ENCODE data around the gene ECHDC3. TPM values are rescaled to one million over a fixed set of nuclear protein-coding genes. Genes with fewer than 3 reads are reported as not detected.

Gene ECHDC3
- total and polyA plus RNA-seq, 5 donors from 2014 or later = 0.10 to 1.1 (median 0.47) TPM

GRCh38 chr10:11712744-11713143 is 29.4 kb upstream of the ECHDC3 start:
- peaks cover 8% of the 10 kb centered on the region for H3K4me1 ChIP-seq (ENCODE audit: control insufficient read depth, insufficient read depth, low read length, poor library complexity, severe bottlenecking)
- H3K27ac Mint-ChIP-seq = no peak overlapping the region

DNA sequence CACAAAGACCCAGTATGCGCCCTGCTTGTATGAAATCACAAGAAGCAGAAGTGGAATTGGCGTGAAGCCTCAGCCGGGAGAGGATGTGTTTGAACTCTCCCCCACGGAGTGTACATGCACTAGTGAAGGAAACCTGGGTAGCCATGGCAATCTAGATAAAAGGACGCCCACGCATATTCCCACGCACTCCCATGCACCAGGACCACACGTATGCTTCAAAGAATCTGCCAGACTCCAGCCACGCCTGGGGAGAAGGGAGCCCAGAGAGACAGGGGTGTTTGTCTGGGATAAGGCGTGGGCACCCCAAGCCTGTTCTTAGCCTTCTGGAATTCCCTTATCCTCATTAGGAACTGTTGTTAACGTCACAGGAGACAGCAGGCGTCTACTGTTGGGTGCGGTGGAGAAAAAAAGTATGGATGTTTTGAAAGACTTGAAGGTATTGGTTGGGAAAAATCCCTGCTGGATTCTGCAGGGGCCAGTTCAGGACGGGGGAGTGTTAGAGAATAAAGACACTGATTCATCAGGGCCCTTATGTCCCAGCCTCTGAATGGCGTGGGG is 28.9 kb upstream of the ECHDC3 start:
- no peak overlapping the region for H3K4me3 Mint-ChIP-seq
- peaks cover 65% of the 10 kb centered on the region for H3K27me3 Mint-ChIP-seq
- peaks cover 3% of the 10 kb centered on the region for H3K27me3 ChIP-seq (ENCODE audit: control insufficient read depth, insufficient read depth, low read length)

More at GRCh38 chr10:11712744-11713143, 29.4 kb upstream of the ECHDC3 start:
- Mint-ChIP-seq H3K9me3 (peaks cover 0 to 7% (median 2%) of the 10 kb centered on the region in 7 donors), H3K4me3 (no peak overlapping the region), H3K4me1 (peaks cover 0 to 23% (median 8%) of the 10 kb centered on the region in 4 donors), H3K36me3 (no peaks in the 10 kb centered on the region), H3K27me3 (peaks cover 66% of the 10 kb centered on the region)
- no peaks in the 10 kb centered on the region for H3K36me3 ChIP-seq (ENCODE audit: control insufficient read depth, insufficient read depth, low read length)
- no peak overlapping the region for H3K27ac ChIP-seq (ENCODE audit: insufficient read depth, low read length, poor library complexity, severe bottlenecking)
- no peak overlapping the region for H3K4me3 ChIP-seq (ENCODE audit: low read depth, low read length)
- no peaks in the 10 kb centered on the region for H3K9me3 ChIP-seq (ENCODE audit: control insufficient read depth in 2 of 2, low read length in 2 of 2)
- DNase-seq = no peak
- H3K27me3 ChIP-seq (ENCODE audit: control insufficient read depth, insufficient read depth, low read length) = peaks cover 3% of the 10 kb centered on the region
- ATAC-seq (ENCODE audit: low read depth in 2 of 2) = no peak

GRCh38 chr10:11713963-11714362 is 28.2 kb upstream of the ECHDC3 start:
- Histone ChIP-seq H3K36me3 (ENCODE audit: control insufficient read depth, insufficient read depth, low read length) (no peaks in the 10 kb centered on the region), H3K4me3 (ENCODE audit: low read depth, low read length) (no peak overlapping the region), H3K27me3 (ENCODE audit: control insufficient read depth, insufficient read depth, low read length) (peaks cover 3% of the 10 kb centered on the region), H3K4me1 (ENCODE audit: control insufficient read depth, insufficient read depth, low read length, poor library complexity, severe bottlenecking) (peaks cover 8% of the 10 kb centered on the region), H3K27ac (ENCODE audit: insufficient read depth, low read length, poor library complexity, severe bottlenecking) (no peak overlapping the region), H3K9me3 (ENCODE audit: control insufficient read depth in 2 of 2, low read length in 2 of 2) (no peaks in the 10 kb centered on the region)
- Mint-ChIP-seq H3K36me3 (no peaks in the 10 kb centered on the region), H3K4me1 (peaks cover 0 to 23% (median 9%) of the 10 kb centered on the region in 4 donors), H3K27me3 (peaks cover 62% of the 10 kb centered on the region), H3K4me3 (no peak overlapping the region), H3K9me3 (peaks cover 0 to 8% (median 2%) of the 10 kb centered on the region in 7 donors), H3K27ac (peak overlapping the region in 1 of 3 donors; percentile 82)
- ATAC-seq (ENCODE audit: low read depth in 2 of 2) = no peak
- DNase-seq = no peak

More for the DNA sequence above, 28.9 kb upstream of the ECHDC3 start:
- no peak overlapping the region for H3K27ac Mint-ChIP-seq
- Histone ChIP-seq H3K9me3 (ENCODE audit: control insufficient read depth in 2 of 2, low read length in 2 of 2) (no peaks in the 10 kb centered on the region), H3K4me3 (ENCODE audit: low read depth, low read length) (no peak overlapping the region), H3K27ac (ENCODE audit: insufficient read depth, low read length, poor library complexity, severe bottlenecking) (no peak overlapping the region), H3K4me1 (ENCODE audit: control insufficient read depth, insufficient read depth, low read length, poor library complexity, severe bottlenecking) (peaks cover 8% of the 10 kb centered on the region), H3K36me3 (ENCODE audit: control insufficient read depth, insufficient read depth, low read length) (no peaks in the 10 kb centered on the region)
- no peaks in the 10 kb centered on the region for H3K36me3 Mint-ChIP-seq
- H3K4me1 Mint-ChIP-seq = peaks cover 0 to 23% (median 9%) of the 10 kb centered on the region in 4 donors
- peaks cover 0 to 7% (median 2%) of the 10 kb centered on the region in 7 donors for H3K9me3 Mint-ChIP-seq
- no peak for ATAC-seq (ENCODE audit: low read depth in 2 of 2)
- no peak for DNase-seq

- Histone ChIP-seq H3K27ac (ENCODE audit: insufficient read depth, low read length, poor library complexity, severe bottlenecking) (no peak overlapping the region), H3K36me3 (ENCODE audit: control insufficient read depth, insufficient read depth, low read length) (no peaks in the 10 kb centered on the region), H3K4me1 (ENCODE audit: control insufficient read depth, insufficient read depth, low read length, poor library complexity, severe bottlenecking) (peaks cover 8% of the 10 kb centered on the region), H3K27me3 (ENCODE audit: control insufficient read depth, insufficient read depth, low read length) (peaks cover 3% of the 10 kb centered on the region), H3K9me3 (ENCODE audit: control insufficient read depth in 2 of 2, low read length in 2 of 2) (no peaks in the 10 kb centered on the region), H3K4me3 (ENCODE audit: low read depth, low read length) (no peak overlapping the region)
- peaks cover 55% of the 10 kb centered on the region for H3K27me3 Mint-ChIP-seq
- peaks cover 0 to 8% (median 2%) of the 10 kb centered on the region in 7 donors for H3K9me3 Mint-ChIP-seq
- no peaks in the 10 kb centered on the region for H3K36me3 Mint-ChIP-seq
- peaks cover 0 to 23% (median 9%) of the 10 kb centered on the region in 4 donors for H3K4me1 Mint-ChIP-seq
- DNase-seq = no peak
- no peak overlapping the region for H3K4me3 Mint-ChIP-seq
- no peak for ATAC-seq (ENCODE audit: low read depth in 2 of 2)
- H3K27ac Mint-ChIP-seq = no peak overlapping the region
These were observed 27.3 kb upstream of the ECHDC3 start for GRCh38 chr10:11714750-11715365.

- Histone ChIP-seq H3K36me3 (ENCODE audit: control insufficient read depth, insufficient read depth, low read length) (no peaks in the 10 kb centered on the region), H3K27me3 (ENCODE audit: control insufficient read depth, insufficient read depth, low read length) (peaks cover 5% of the 10 kb centered on the region), H3K9me3 (ENCODE audit: control insufficient read depth in 2 of 2, low read length in 2 of 2) (no peaks in the 10 kb centered on the region), H3K4me1 (ENCODE audit: control insufficient read depth, insufficient read depth, low read length, poor library complexity, severe bottlenecking) (peaks cover under 1% of the 10 kb centered on the region), H3K27ac (ENCODE audit: insufficient read depth, low read length, poor library complexity, severe bottlenecking) (no peak overlapping the region), H3K4me3 (ENCODE audit: low read depth, low read length) (no peak overlapping the region)
- peaks cover 0 to 8% (median 0%) of the 10 kb centered on the region in 7 donors for H3K9me3 Mint-ChIP-seq
- DNase-seq = no peak
- peaks cover 51% of the 10 kb centered on the region for H3K27me3 Mint-ChIP-seq
- no peak overlapping the region for H3K4me3 Mint-ChIP-seq
- ATAC-seq (ENCODE audit: low read depth in 2 of 2) = no peak
- H3K36me3 Mint-ChIP-seq = no peaks in the 10 kb centered on the region
- H3K4me1 Mint-ChIP-seq = peaks cover 0 to 13% (median 2%) of the 10 kb centered on the region in 4 donors
- H3K27ac Mint-ChIP-seq = no peak overlapping the region
These were observed 26.2 kb upstream of the ECHDC3 start for GRCh38 chr10:11715815-11716494.

GRCh38 chr10:11716686-11717085 is 25.5 kb upstream of the ECHDC3 start:
- Mint-ChIP-seq H3K9me3 (peaks cover 0 to 8% (median 0%) of the 10 kb centered on the region in 7 donors), H3K4me3 (no peak overlapping the region), H3K27me3 (peaks cover 51% of the 10 kb centered on the region), H3K4me1 (peaks cover 0 to 9% (median under 1%) of the 10 kb centered on the region in 4 donors), H3K27ac (no peak overlapping the region), H3K36me3 (no peaks in the 10 kb centered on the region)
- Histone ChIP-seq H3K4me1 (ENCODE audit: control insufficient read depth, insufficient read depth, low read length, poor library complexity, severe bottlenecking) (no peaks in the 10 kb centered on the region), H3K4me3 (ENCODE audit: low read depth, low read length) (no peak overlapping the region), H3K27me3 (ENCODE audit: control insufficient read depth, insufficient read depth, low read length) (peaks cover 5% of the 10 kb centered on the region), H3K36me3 (ENCODE audit: control insufficient read depth, insufficient read depth, low read length) (no peaks in the 10 kb centered on the region), H3K27ac (ENCODE audit: insufficient read depth, low read length, poor library complexity, severe bottlenecking) (no peak overlapping the region), H3K9me3 (ENCODE audit: control insufficient read depth in 2 of 2, low read length in 2 of 2) (no peaks in the 10 kb centered on the region)
- no peak for DNase-seq
- no peak for ATAC-seq (ENCODE audit: low read depth in 2 of 2)

- H3K27ac Mint-ChIP-seq = no peak overlapping the region
- peaks cover 3% of the 10 kb centered on the region for H3K27me3 ChIP-seq (ENCODE audit: control insufficient read depth, insufficient read depth, low read length)
- no peaks in the 10 kb centered on the region for H3K9me3 ChIP-seq (ENCODE audit: control insufficient read depth in 2 of 2, low read length in 2 of 2)
- no peaks in the 10 kb centered on the region for H3K36me3 ChIP-seq (ENCODE audit: control insufficient read depth, insufficient read depth, low read length)
- DNase-seq (no peak), ATAC-seq (ENCODE audit: low read depth in 2 of 2) (no peak)
- no peak overlapping the region for H3K27ac ChIP-seq (ENCODE audit: insufficient read depth, low read length, poor library complexity, severe bottlenecking)
- H3K4me1 ChIP-seq (ENCODE audit: control insufficient read depth, insufficient read depth, low read length, poor library complexity, severe bottlenecking) = no peaks in the 10 kb centered on the region
- peaks cover 0 to 2% (median 0%) of the 10 kb centered on the region in 4 donors for H3K4me1 Mint-ChIP-seq
- peaks cover 48% of the 10 kb centered on the region for H3K27me3 Mint-ChIP-seq
- peaks cover 0 to 6% (median 0%) of the 10 kb centered on the region in 7 donors for H3K9me3 Mint-ChIP-seq
- H3K4me3 ChIP-seq (ENCODE audit: low read depth, low read length) = no peak overlapping the region
- H3K36me3 Mint-ChIP-seq = no peaks in the 10 kb centered on the region
- H3K4me3 Mint-ChIP-seq = no peak overlapping the region
These were observed 22.5 kb upstream of the ECHDC3 start for GRCh38 chr10:11719496-11720259.
